AG10803 (cell line): ENCODE results near the gene ZCCHC4.
"Not testable (repeated sequence)": the region's sequence is repeated elsewhere in the genome, so short reads cannot be mapped to it uniquely, and the experiment has no call there.

Experiments
- DNase-seq: peaks from one replicate; pipeline ENCODE4 v3.0.0; 2010; ENCODE audit warnings: low read depth
- H3K4me3 ChIP-seq: 2 replicates; pipeline ENCODE4 v1.5.1; 2011; ENCODE audit warnings: mild to moderate bottlenecking, low read length, control low read depth
- TF ChIP-seq, protein P1 (sequence below): conservative IDR thresholded peaks from 2 replicates; pipeline ENCODE4 v1.5.1; 2011; ENCODE audit warnings: mild to moderate bottlenecking, low read length, control low read depth, inconsistent platforms

The ZCCHC4 gene

DNA sequence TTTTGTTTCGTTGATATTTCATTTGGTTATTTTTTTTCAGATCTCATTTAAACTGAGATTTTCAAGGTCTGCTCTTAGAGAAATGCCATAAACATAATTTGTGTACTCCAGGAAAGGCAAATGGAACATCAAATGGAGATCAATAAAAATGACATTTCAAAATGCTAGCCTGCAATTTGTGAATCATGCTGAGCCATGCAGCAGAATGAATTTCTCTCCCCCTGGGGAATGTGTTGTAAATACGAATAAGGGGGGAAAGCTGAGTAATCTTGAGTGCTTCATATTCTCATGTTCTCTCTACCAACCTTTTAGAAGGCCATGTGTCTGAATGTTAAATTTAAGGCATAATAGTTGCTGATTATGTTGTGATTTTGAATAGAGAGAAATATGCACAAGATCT, 7.8 kb downstream of the ZCCHC4 start:
- TF ChIP-seq, protein P1, sequence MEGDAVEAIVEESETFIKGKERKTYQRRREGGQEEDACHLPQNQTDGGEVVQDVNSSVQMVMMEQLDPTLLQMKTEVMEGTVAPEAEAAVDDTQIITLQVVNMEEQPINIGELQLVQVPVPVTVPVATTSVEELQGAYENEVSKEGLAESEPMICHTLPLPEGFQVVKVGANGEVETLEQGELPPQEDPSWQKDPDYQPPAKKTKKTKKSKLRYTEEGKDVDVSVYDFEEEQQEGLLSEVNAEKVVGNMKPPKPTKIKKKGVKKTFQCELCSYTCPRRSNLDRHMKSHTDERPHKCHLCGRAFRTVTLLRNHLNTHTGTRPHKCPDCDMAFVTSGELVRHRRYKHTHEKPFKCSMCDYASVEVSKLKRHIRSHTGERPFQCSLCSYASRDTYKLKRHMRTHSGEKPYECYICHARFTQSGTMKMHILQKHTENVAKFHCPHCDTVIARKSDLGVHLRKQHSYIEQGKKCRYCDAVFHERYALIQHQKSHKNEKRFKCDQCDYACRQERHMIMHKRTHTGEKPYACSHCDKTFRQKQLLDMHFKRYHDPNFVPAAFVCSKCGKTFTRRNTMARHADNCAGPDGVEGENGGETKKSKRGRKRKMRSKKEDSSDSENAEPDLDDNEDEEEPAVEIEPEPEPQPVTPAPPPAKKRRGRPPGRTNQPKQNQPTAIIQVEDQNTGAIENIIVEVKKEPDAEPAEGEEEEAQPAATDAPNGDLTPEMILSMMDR = no peak
- H3K4me3 ChIP-seq = no peak overlapping the region
- DNase-seq = peak; percentile 36

DNA sequence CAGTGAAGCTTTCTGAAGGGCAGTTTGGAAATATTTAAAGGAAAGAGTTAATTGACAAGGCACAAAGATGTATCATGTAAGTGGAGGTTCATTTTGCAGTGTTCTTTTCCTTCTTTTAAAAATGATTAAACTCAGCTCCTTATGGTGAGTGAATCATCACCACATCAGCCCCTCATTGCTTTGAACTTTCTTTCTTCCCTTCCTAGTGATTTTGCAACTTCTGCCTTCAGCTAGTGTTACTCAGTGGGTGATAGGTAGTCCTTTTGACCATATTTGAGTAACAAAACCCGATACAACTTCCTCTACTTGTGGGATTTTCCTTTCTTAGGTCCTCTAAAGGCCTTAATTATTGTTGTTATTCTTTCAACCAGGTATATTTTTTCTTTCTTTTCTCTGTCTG, 8.2 kb downstream of the ZCCHC4 start:
- DNase-seq = peak; percentile 67
- TF ChIP-seq, protein P1 = no peak
- H3K4me3 ChIP-seq = no peak overlapping the region

DNA sequence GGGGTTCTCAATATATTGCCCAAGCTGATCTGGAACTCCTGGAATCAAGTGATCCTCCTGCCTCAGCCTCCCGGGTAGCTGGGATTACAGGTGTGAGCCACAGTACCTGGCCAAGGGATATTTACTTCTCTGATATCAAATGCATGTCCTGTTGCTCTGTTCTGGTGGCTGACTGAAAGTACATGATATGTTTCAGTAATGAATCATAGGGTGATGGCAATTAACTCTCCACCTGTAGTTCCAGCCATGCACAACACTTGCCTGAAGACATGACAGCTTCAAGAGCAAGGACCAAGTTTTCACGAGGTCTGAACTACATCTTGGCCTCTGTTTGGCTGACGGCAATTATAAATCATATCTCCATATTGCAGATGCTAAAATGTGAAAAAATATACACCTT, 9.1 kb downstream of the ZCCHC4 start:
- DNase-seq = no peak
- TF ChIP-seq, protein P1 = no peak
- no peak overlapping the region for H3K4me3 ChIP-seq

DNA sequence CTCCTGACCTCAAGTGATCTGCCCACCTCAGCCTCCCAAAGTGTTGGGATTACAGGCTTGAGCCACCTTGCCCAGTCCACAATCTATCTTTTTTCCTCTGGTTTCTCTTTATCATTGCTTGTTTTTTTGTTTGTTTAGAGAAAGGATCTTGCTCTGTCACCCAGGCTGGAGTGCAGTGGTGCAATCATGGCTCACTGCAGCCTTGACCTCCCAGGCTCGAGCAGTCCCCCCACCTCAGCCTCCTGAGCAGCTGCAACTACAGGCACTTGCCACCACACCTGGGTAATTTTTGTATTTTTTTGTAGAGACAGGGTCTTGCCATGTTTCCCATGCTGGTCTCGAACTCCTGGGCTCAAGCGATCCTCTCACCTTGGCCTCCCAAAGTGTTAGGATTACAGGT, 15.9 kb downstream of the ZCCHC4 start:
- H3K4me3 ChIP-seq, DNase-seq: not testable (repeated sequence)

DNA sequence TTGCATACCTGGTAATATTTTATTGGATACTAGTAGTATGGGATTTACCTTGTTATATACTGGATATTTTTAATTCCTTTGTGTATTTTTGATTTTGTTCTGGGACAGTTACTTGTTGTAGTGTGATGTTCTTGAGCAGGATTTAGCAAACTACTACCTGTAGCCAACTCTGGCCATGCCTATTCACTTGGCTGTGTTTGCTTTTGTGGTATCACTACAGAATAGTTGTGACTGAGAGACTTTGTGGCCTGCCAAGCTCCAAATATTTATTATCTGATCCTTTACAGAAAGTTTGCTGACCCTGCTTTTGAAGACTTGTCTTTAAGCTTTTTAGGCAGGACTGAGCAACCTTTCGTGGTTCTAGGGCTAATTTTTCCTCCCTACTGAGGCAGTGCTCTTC, 17.8 kb downstream of the ZCCHC4 start:
- TF ChIP-seq, protein P1 = no peak
- DNase-seq = no peak
- H3K4me3 ChIP-seq = no peak overlapping the region

DNA sequence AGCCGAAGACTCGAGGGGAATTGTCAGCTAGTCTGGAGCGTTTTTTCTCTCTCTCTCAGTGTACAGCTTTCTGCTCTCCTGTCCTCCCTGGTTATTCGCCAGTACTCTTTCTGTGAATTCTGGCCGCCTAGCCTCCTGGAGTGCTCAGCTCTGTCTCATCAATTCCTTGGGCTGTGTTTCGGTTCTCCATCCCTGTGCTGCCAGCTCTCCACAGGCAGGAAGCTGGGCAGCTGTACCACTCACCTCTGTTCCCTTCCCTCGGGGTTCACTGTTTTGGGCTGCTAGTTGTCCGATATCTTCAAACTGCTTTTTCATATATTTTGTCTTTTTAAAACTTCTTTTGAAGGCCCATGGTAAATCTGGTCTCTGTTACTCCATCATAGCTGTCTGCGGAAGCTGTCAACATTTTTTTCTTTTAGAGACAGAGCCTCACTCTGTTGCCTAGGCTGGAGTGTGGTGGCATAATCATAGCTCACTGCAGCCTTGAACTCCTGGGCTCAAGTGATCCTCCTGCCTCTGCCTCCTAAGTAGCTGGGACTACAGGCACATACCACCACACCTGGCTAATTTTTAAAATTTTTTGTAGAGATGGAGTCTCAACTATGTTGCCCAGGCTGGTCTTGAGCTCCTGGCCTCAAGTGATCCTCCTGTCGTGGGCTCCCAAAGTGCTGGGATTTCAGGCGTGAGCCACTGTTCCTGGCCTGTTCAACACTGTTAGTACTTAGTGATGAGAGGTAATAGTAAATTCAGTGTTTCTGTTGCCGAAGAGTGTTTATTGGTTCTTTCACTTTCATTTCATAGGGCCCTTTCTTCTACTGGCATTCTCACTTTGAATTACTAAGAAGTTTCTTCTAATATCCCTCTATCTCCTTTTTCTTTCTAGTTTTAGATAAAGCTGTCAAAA, 18.6 kb downstream of the ZCCHC4 start:
- H3K4me3 ChIP-seq = no peak overlapping the region
- no peak for DNase-seq
- TF ChIP-seq, protein P1 = no peak

DNA sequence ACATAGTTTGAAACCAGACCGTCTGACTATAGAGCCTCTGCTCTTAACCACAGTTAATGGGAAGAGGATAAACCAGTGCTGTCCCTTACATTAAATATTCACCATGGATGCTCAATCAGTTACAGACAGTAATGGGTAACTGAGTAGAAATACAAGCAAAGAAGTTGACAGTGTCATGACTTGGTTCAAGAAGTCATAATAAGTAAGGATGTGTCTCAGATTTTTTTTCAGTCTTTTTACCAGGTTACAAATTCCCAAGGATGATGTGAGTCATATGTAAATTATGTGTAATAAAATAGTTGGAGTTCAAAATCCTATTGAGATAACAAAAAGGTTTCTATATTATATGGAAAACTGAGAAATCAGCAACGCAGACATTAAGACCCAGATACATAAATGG, 31.1 kb downstream of the ZCCHC4 start:
- no peak overlapping the region for H3K4me3 ChIP-seq
- peak; percentile 4 for DNase-seq
- TF ChIP-seq, protein P1 = no peak

DNA sequence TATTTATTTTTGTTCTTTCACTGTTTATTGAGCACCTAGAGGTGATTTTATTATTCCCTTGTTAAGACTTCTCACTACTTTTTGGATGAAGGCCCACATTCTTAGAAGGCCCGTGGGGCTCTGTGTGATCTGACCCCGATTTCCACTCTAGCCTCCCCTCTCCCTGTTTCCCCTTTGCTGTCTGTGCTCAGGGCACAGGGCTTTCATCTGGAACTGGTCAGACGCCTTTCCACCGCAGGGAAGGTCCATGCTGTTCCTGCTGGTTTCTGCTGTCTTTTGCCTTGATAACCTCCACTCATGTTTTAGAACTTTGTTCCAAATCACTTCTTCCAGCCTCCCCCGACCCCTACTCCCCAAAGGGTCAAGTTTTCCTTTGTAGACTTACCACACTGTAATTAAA, 33.2 kb downstream of the ZCCHC4 start:
- TF ChIP-seq, protein P1 = no peak
- no peak overlapping the region for H3K4me3 ChIP-seq
- DNase-seq = peak; percentile 7
